ENCODE data around the gene CDX4. TPM values are rescaled to one million over a fixed set of nuclear protein-coding genes. Genes with fewer than 3 reads are reported as not detected.

Gene CDX4
- total RNA-seq, 4 donors from 2014 or later: not detected

GRCh38 chrX:73412930-73413329, 33.9 kb upstream of the CDX4 start:
- no peak for TF ChIP-seq CTCF (IDR thresholded peaks at IDR 0.05)
- no peak for TF ChIP-seq EP300 (IDR thresholded peaks at IDR 0.05)
- TF ChIP-seq POLR2A (IDR thresholded peaks at IDR 0.05; ENCODE audit: low read depth): no peak
- no peak for TF ChIP-seq POLR2AphosphoS5 (IDR thresholded peaks at IDR 0.05)
- intact Hi-C loops (cut with DNase I): no loop called here
- Histone ChIP-seq H3K4me3 (no peak overlapping the region), H3K36me3 (no peaks in the 10 kb centered on the region), H3K27me3 (no peaks in the 10 kb centered on the region), H3K4me1 (no peaks in the 10 kb centered on the region), H3K27ac (replicated peaks in 1 of 4) (no peak overlapping the region), H3K9me3 (peaks cover 0 to 13% (median 5%) of the 10 kb centered on the region in 4 donors)
- DNase-seq (ENCODE audit: extremely low spot score): no peak

- Histone ChIP-seq H3K36me3 (no peaks in the 10 kb centered on the region), H3K27me3 (peaks cover 0 to 26% (median 8%) of the 10 kb centered on the region in 4 donors), H3K27ac (replicated peaks in 1 of 4) (no peak overlapping the region), H3K4me3 (no peak overlapping the region), H3K4me1 (peaks cover 0 to 6% (median 2%) of the 10 kb centered on the region in 4 donors), H3K9me3 (no peaks in the 10 kb centered on the region)
- TF ChIP-seq POLR2A (IDR thresholded peaks at IDR 0.05; ENCODE audit: low read depth) (no peak), EP300 (IDR thresholded peaks at IDR 0.05) (no peak), CTCF (IDR thresholded peaks at IDR 0.05) (no peak), POLR2AphosphoS5 (IDR thresholded peaks at IDR 0.05) (no peak)
- intact Hi-C loops (cut with DNase I): no loop called here
- WGBS: 21% methylated on average over 11 of the region's 34 CpGs
- DNase-seq (ENCODE audit: extremely low spot score): no peak
Measured at GRCh38 chrX:73447311-73447794, 500 bp downstream of the CDX4 start.

GRCh38 chrX:73448379-73448778, 1.5 kb downstream of the CDX4 start:
- Histone ChIP-seq H3K36me3 (no peaks in the 10 kb centered on the region), H3K4me3 (peak overlapping the region in 3 of 4 donors; percentile 18 to 39 (median 27)), H3K4me1 (peaks cover 0 to 6% (median 2%) of the 10 kb centered on the region in 4 donors), H3K9me3 (no peaks in the 10 kb centered on the region), H3K27me3 (peaks cover 0 to 26% (median 8%) of the 10 kb centered on the region in 4 donors), H3K27ac (replicated peaks in 1 of 4) (no peak overlapping the region)
- 46% methylated on average over 20 of the region's 20 CpGs for WGBS
- DNase-seq (ENCODE audit: extremely low spot score): no peak
- intact Hi-C loops (cut with DNase I): no loop called here
- no peak for TF ChIP-seq EP300 (IDR thresholded peaks at IDR 0.05)
- TF ChIP-seq POLR2AphosphoS5 (IDR thresholded peaks at IDR 0.05): no peak
- no peak for TF ChIP-seq CTCF (IDR thresholded peaks at IDR 0.05)
- TF ChIP-seq POLR2A (IDR thresholded peaks at IDR 0.05; ENCODE audit: low read depth): no peak

- 50% methylated on average over 1 of the region's 1 CpG for WGBS
Measured at GRCh38 chrX:73455171-73455570, 8.3 kb downstream of the CDX4 start.

More at GRCh38 chrX:73455171-73455570, 8.3 kb downstream of the CDX4 start:
- DNase-seq (ENCODE audit: extremely low spot score): no peak
- Histone ChIP-seq H3K36me3 (no peaks in the 10 kb centered on the region), H3K4me1 (no peaks in the 10 kb centered on the region), H3K27me3 (no peaks in the 10 kb centered on the region), H3K27ac (replicated peaks in 1 of 4) (no peak overlapping the region), H3K9me3 (no peaks in the 10 kb centered on the region), H3K4me3 (no peak overlapping the region)
- intact Hi-C loops (cut with DNase I): no loop called here
- TF ChIP-seq POLR2A (IDR thresholded peaks at IDR 0.05; ENCODE audit: low read depth) (no peak), CTCF (IDR thresholded peaks at IDR 0.05) (no peak), POLR2AphosphoS5 (IDR thresholded peaks at IDR 0.05) (no peak), EP300 (IDR thresholded peaks at IDR 0.05) (no peak)

Data from esophagus muscularis mucosa (tissue), 4 donors.